PC-3 (cell line): ENCODE data around the gene BDNF. TPM values are rescaled to one million over a fixed set of nuclear protein-coding genes. Genes with fewer than 3 reads are reported as not detected.

Experiments
- ATAC-seq: fragments of 200-7000 bp; cut with Tn5 transposase; 2 replicates; pipeline ENCODE4 v1.9.1; 2020; ENCODE audit warnings: mild to moderate bottlenecking, moderate library complexity
- BruUV-seq: library from RNA; stranded (reverse); fragments of 400-500 nt; replicated peaks from 2 replicates; lab custom pipeline; 2021; lab: Mats Ljungman, UMichigan
- CTCF ChIA-PET: fragments of 300-600 bp; sonication (Branson Sonifier 250); formaldehyde crosslinking; loops from one replicate; lab custom pipeline; 2022; ENCODE audit warnings: antibody characterized with exemption; lab: Charles Lee
- POLR2A ChIA-PET: fragments of 300-600 bp; sonication (Branson Sonifier 250); formaldehyde crosslinking; loops from one replicate; lab custom pipeline; 2022; ENCODE audit warnings: antibody characterized with exemption; ENCODE audit not compliant: unreplicated experiment; lab: Charles Lee
- DNase-seq: peaks from one replicate; pipeline ENCODE4 v3.0.0-alpha.2; 2015
- H2AFZ ChIP-seq: fragments of 300-600 bp; sonication (generic); 2 replicates; pipeline ENCODE4 v1.6.0; 2016; ENCODE audit warnings: antibody characterized with exemption, low read length
- H3F3A ChIP-seq: fragments of 300-600 bp; sonication (generic); one replicate; pipeline ENCODE4 v1.6.0; 2017; ENCODE audit warnings: antibody characterized with exemption, low read length, control low read depth, mild to moderate bottlenecking; ENCODE audit not compliant: unreplicated experiment
- H3K27ac ChIP-seq: fragments of 300-600 bp; sonication (generic); 2 replicates; pipeline ENCODE4 v1.5.1; 2016; ENCODE audit warnings: mild to moderate bottlenecking, low read length
- H3K27me3 ChIP-seq: fragments of 300-600 bp; sonication (generic); 2 replicates; pipeline ENCODE4 v1.6.1; 2016; ENCODE audit warnings: low read length, mixed read lengths
- H3K36me3 ChIP-seq: fragments of 300-600 bp; sonication (generic); 2 replicates; pipeline ENCODE4 v1.6.1; 2016; ENCODE audit warnings: low read depth, mixed run types, low read length, mixed read lengths
- H3K4me1 ChIP-seq: fragments of 300-600 bp; sonication (generic); 2 replicates; pipeline ENCODE4 v1.5.1; 2016; ENCODE audit warnings: low read length; ENCODE audit not compliant: insufficient read depth
- H3K4me2 ChIP-seq: fragments of 300-600 bp; sonication (generic); 2 replicates; pipeline ENCODE4 v1.6.0; 2016; ENCODE audit warnings: low read length
- H3K4me3 ChIP-seq: fragments of 300-600 bp; sonication (generic); 2 replicates; pipeline ENCODE4 v1.5.1; 2016; ENCODE audit warnings: mild to moderate bottlenecking, low read length, mixed read lengths
- H3K79me2 ChIP-seq: fragments of 300-600 bp; sonication (generic); 2 replicates; pipeline ENCODE4 v1.6.1; 2017; ENCODE audit warnings: low read length, mixed read lengths
- H3K9ac ChIP-seq: fragments of 300-600 bp; sonication (generic); 2 replicates; pipeline ENCODE4 v1.6.0; 2016; ENCODE audit warnings: mild to moderate bottlenecking, low read length
- H3K9me2 ChIP-seq: fragments of 300-600 bp; sonication (generic); replicated peaks from 2 replicates; pipeline ENCODE4 v1.6.1; 2016; ENCODE audit warnings: mixed run types, low read length, mixed read lengths
- H3K9me3 ChIP-seq: fragments of 300-600 bp; sonication (generic); 2 replicates; pipeline ENCODE4 v1.6.1; 2016; ENCODE audit warnings: low read length, mixed read lengths
- H4K20me1 ChIP-seq: fragments of 300-600 bp; sonication (generic); 2 replicates; pipeline ENCODE4 v1.6.1; 2016; ENCODE audit warnings: low read length, mixed read lengths
- CTCF ChIP-seq: fragments of 300-600 bp; sonication (generic); conservative IDR thresholded peaks from 2 replicates; pipeline ENCODE4 v1.5.1; 2017; ENCODE audit warnings: antibody characterized with exemption, low read depth, mild to moderate bottlenecking, low read length
- EZH2 ChIP-seq: fragments of 300-600 bp; sonication (generic); IDR thresholded peaks from one replicate; pipeline ENCODE4 v1.6.1; 2017; ENCODE audit warnings: antibody characterized with exemption, mild to moderate bottlenecking, low read length; ENCODE audit not compliant: unreplicated experiment
- EZH2phosphoT487 ChIP-seq: fragments of 300-600 bp; sonication (generic); IDR thresholded peaks from 2 replicates; pipeline ENCODE4 v1.6.1; 2018; ENCODE audit warnings: mild to moderate bottlenecking, antibody characterized with exemption, low read length, borderline replicate concordance
- intact Hi-C: fragments of 100-400 bp; cut with micrococcal nuclease; formaldehyde crosslinking; loops from 2 replicates; pipeline ENCODE4 v1.9.0; 2023
- total RNA-seq: library from RNA; depleted of rRNA; stranded (reverse); fragments of >200 nt; gene quantifications from 2 replicates; pipeline ENCODE4 v1.2.3, GENCODE V29; 2014

Gene BDNF
- total RNA-seq, 1 experiment from 2014 or later = 3.8 TPM

- no peak overlapping the region for H2AFZ ChIP-seq
- H3K9me2 ChIP-seq = no peaks in the 10 kb centered on the region
- H3K4me3 ChIP-seq = no peak overlapping the region
- ChIA-PET CTCF (no interaction called here), POLR2A (no interaction called here)
- H3K9ac ChIP-seq = no peak overlapping the region
- no peak for ATAC-seq
- H3K27ac ChIP-seq = no peak overlapping the region
- H4K20me1 ChIP-seq = no peaks in the 10 kb centered on the region
- H3K36me3 ChIP-seq = no peaks in the 10 kb centered on the region
- H3K4me2 ChIP-seq = no peak overlapping the region
- TF ChIP-seq EZH2phosphoT487 (no peak), CTCF (no peak), EZH2 (no peak)
- no peaks in the 10 kb centered on the region for H3F3A ChIP-seq
- intact Hi-C loops = no loop called here
- no peaks in the 10 kb centered on the region for H3K9me3 ChIP-seq
- no peaks in the 10 kb centered on the region for H3K4me1 ChIP-seq
- H3K27me3 ChIP-seq = no peaks in the 10 kb centered on the region
- BruUV-seq = no TSS peak
- DNase-seq = no peak
- H3K79me2 ChIP-seq = no peaks in the 10 kb centered on the region
These were observed 51.4 kb downstream of the BDNF start for GRCh38 chr11:27648840-27649239.

GRCh38 chr11:27646051-27646818 lies 54.0 kb downstream of the BDNF start:
- Histone ChIP-seq H3K4me3 (no peak overlapping the region), H3K4me2 (no peak overlapping the region), H3K27me3 (no peaks in the 10 kb centered on the region), H3K36me3 (no peaks in the 10 kb centered on the region), H3K9me3 (no peaks in the 10 kb centered on the region), H3F3A (no peaks in the 10 kb centered on the region), H3K4me1 (no peaks in the 10 kb centered on the region), H3K9ac (no peak overlapping the region), H3K9me2 (no peaks in the 10 kb centered on the region), H3K27ac (no peak overlapping the region), H4K20me1 (no peaks in the 10 kb centered on the region), H3K79me2 (no peaks in the 10 kb centered on the region), H2AFZ (no peak overlapping the region)
- TF ChIP-seq CTCF (no peak), EZH2 (no peak), EZH2phosphoT487 (no peak)
- ChIA-PET CTCF (no interaction called here), POLR2A (no interaction called here)
- BruUV-seq = no TSS peak
- no peak for ATAC-seq
- intact Hi-C loops = no loop called here
- no peak for DNase-seq

GRCh38 chr11:27642954-27643353 lies 57.3 kb downstream of the BDNF start:
- Histone ChIP-seq H3K27me3 (no peaks in the 10 kb centered on the region), H3K9me2 (no peaks in the 10 kb centered on the region), H3K4me1 (no peaks in the 10 kb centered on the region), H2AFZ (no peak overlapping the region), H3K27ac (no peak overlapping the region), H3K36me3 (no peaks in the 10 kb centered on the region), H3K9me3 (no peaks in the 10 kb centered on the region), H3K9ac (no peak overlapping the region), H3K4me3 (no peak overlapping the region), H4K20me1 (no peaks in the 10 kb centered on the region), H3F3A (no peaks in the 10 kb centered on the region), H3K79me2 (no peaks in the 10 kb centered on the region), H3K4me2 (no peak overlapping the region)
- ChIA-PET POLR2A (no interaction called here), CTCF (no interaction called here)
- intact Hi-C loops = no loop called here
- no peak for ATAC-seq
- no peak for TF ChIP-seq CTCF
- TF ChIP-seq EZH2phosphoT487 = no peak
- DNase-seq = no peak
- BruUV-seq = no TSS peak
